HG03135 (cell line): ENCODE measurements around the gene SENP1.

Experiments
- ATAC-seq: cut with Tn5 transposase; IDR thresholded peaks from one replicate; pipeline ENCODE4 v1.9.1; 2021; ENCODE audit warnings: mild to moderate bottlenecking, moderate library complexity; ENCODE audit not compliant: unreplicated experiment

Gene SENP1

GRCh38 chr12:48001505-48002413 is 104.1 kb downstream of the SENP1 start:
- no peak for ATAC-seq

- no peak for ATAC-seq
Observed at GRCh38 chr12:48000878-48001504, 104.9 kb downstream of the SENP1 start.

- no peak for ATAC-seq
Observed at GRCh38 chr12:47999816-48000215, 106.1 kb downstream of the SENP1 start.

- no peak for ATAC-seq
Observed at GRCh38 chr12:47997321-47997720, 108.6 kb downstream of the SENP1 start.

GRCh38 chr12:47995981-47996401 is 109.9 kb downstream of the SENP1 start:
- no peak for ATAC-seq

GRCh38 chr12:47993491-47993890 is 112.4 kb downstream of the SENP1 start:
- no peak for ATAC-seq
